DND-41 (cell line): ENCODE data around the gene TMX1.

Experiments used
- CTCF ChIP-seq: IDR thresholded peaks from 2 replicates; pipeline ENCODE4 v1.5.1; 2012; ENCODE audit warnings: borderline replicate concordance, low read length, moderate library complexity, mild to moderate bottlenecking; ENCODE audit not compliant: poor library complexity, severe bottlenecking; ENCODE audit errors: extremely low read depth
- EZH2 ChIP-seq: IDR thresholded peaks from 3 replicates; pipeline ENCODE4 v1.6.1; 2012; ENCODE audit warnings: borderline replicate concordance, low read depth, mild to moderate bottlenecking, moderate library complexity, low read length, inconsistent platforms; ENCODE audit not compliant: severe bottlenecking

GRCh38 chr14:51251486-51251885, 11.4 kb downstream of the TMX1 start:
- TF ChIP-seq CTCF: no peak
- no peak for TF ChIP-seq EZH2
